GM21737 (cell line): ENCODE data around the gene PRSS21.

ENCODE experiments used
- ATAC-seq: cut with Tn5 transposase; IDR thresholded peaks from one replicate; pipeline ENCODE4 v1.9.1; 2021; ENCODE audit warnings: mild to moderate bottlenecking, moderate library complexity; ENCODE audit not compliant: unreplicated experiment

The PRSS21 gene

GRCh38 chr16:2841606-2842339 lies 24.7 kb downstream of the PRSS21 start:
- ATAC-seq: no peak

DNA sequence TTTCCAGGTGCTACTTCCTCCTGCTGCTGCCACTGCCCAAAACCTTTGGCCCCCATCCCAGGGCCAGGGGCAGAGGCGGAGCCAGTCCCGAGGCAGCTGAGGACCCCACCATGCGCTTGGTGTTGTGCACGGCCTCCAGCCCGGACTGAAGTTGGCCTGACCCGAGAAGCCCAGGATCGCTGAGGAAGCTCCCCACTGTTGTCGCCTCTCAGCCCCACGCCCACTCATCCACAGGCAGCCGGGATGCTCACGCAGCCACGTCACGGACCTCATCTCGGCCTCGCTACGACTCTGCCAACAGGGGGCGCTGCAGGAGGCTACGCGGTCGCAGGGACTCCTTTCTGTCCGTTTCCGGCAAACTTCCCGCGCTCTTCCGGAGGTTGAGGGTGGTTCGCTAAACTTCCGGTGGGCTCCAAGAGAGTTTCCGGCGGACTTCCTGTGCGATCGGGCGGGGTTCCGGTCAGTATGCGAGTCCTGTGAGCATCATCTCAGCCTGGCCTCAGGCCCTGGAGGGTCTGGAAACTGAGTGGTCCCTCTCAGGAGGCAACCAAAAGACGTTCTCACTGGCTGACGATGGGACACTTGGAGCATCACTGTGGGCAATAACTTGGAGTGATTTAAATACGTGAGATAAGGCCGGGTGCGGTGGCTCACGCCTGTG lies 25.4 kb downstream of the PRSS21 start:
- ATAC-seq: no peak

DNA sequence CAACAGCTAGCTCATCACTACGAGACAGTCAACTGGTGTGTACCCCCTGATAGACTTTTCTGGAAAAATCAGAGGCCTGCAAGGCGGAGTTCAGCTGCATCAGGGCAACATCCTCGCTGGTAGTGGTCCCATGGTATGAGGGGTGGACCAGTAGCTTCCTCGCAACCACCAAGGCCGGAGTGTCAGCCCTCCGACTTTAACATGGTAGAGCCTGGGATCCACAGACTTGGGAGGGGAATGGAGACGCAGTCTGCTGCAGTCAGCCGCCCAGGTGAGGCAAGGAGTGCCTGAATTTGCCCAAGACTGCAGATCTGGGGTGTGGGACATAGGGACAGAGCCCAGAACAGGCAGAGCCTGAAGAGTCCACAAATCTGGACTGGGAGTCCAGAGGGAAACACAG lies 26.5 kb downstream of the PRSS21 start:
- ATAC-seq: no peak

- no peak for ATAC-seq
These were observed 28.1 kb downstream of the PRSS21 start for GRCh38 chr16:2845116-2845515.

DNA sequence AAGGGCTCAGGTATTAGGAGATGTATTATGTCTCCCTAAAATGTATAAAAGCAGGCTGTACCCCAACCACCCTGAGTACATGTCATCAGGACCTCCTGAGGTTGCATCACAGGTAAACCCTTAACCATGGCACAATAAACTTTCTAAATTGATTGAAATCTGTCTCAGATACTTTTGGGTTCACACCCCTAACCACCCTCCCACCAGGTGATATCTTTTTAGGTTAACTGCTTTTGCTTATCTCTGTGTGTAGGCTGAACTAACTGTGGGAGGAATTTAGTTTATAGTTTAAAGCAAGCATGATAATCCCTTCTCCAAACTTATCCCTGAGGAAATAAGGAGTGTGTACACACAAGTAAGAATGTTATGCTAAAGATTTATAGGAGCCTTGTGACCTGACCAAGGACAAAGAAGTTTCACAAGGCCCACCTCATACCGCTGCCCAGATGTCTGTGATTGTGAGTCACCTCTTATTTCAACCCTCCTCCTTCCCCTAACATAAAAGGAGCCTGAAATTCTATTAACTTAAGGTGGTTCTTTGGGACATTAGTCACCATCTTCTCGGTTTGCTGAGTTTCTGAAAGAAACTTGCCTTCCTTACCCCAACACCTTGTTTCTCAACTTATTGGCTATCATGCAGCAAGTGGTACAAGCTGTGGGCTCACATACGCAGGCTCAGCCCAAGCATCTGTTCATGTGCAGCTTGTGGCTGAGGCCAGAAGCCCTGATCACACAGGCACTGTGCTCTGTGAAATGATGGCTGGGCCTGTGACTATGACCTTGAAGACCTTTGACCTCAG lies 29.7 kb downstream of the PRSS21 start:
- ATAC-seq: no peak

DNA sequence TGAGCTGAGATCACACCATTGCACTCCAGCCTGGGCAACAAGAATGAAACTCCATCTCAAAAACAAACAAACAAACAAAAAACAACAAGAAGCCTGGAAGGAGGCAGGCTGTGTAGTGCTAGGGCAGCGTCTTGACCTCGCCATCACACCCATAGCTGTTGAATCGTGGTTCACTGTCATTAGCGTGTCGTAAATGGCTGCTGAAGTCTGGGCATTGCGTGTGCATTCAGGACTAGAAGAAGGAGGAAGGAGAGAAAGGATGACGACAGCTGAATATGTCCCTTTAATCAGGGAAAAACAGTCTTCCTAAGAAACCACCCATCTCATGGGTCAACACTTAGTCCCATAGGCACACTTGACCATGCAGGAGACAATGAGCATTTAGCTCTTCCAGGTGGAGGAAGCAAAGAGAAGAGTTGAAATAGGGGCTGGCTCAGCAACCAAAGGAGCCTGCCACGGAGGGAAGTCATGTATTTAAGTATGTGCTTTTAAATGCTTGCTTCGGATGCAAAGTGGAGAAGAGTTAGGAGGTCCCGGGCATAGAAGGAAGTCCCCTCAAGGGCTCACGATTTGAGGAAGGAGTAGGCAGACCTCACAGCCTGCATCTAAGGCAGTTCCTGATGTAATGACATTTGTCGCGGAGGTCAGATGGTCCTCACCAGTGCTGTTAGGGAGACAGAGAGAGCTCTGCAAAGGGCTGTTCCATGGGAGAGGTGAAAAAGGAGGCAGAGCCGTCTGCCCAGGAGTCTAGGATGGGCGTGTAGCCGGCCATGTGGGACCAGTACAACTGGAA lies 32.1 kb downstream of the PRSS21 start:
- no peak for ATAC-seq

DNA sequence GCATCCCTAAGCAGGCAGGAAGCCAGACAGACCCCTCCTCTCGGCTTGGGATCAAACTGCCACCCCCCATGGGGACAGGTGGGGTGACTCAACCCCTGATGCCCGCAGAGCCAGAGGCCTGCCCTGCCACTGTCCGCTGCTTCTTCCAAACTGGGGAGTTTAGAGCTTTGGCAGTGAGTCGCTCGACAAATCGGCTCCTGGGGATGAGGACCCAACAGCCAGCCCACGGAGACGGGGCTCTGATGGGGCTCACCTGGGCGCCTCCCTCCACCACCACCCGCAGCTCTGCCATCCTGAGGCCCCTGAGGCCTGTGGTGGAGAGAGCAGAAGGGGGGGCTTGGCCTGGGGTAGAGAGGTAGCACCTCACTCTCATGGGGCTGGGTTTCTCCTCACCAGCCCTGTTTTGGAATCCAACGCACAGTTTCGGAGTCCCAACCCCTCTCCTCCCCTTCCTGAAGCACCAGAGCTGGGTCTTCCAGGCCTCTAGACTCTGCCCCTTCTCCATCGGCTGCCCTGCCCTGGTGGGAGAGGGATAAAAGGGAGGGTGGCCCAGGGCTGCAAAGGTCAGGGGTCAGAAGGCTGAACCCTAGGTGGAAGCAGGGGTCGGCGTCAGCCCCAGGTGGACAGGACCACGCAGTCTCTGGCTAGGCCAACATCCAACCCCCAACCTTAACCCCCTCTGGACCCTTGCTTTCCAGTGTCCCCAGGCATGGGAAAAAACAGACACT lies 35.1 kb downstream of the PRSS21 start:
- ATAC-seq: no peak

DNA sequence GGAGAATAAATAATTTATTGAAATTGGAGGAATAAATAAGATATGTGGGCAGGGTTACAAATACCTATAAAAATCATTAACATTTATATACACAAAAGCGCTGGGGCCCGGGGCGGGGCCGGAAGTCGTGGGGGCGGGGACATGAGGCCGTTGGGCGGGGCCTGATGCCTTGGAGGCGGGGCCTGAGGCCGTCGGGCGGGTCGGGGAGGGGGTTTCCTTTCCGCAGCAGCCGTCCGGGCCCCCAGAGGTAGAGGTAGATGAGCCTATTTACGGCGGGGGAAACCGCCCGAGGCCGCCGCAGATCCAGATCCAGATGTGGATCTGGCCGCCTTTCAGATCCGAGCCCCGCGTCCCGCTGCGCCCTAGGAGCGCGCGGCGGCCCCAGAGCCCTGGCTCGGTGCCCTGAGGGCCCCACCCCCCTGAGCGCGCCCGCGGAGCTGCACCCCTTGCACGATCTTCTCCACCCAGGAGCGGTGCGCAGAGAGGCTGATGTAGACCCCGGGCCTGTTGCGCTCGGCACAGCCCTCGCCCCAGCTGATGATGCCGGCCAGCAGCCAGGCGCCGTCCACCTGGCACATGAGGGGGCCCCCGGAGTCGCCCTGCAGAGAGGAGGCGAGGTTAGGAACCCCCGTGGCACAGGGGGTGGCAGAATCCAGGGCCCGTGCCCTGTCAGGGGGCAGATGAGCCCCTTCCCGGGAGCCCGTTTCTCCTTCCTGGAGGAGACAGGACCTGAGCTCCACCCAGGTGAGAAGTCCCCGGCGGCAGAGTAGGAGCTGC lies 35.9 kb downstream of the PRSS21 start:
- no peak for ATAC-seq

- no peak for ATAC-seq
These were observed 36.6 kb downstream of the PRSS21 start for GRCh38 chr16:2853531-2854073.

DNA sequence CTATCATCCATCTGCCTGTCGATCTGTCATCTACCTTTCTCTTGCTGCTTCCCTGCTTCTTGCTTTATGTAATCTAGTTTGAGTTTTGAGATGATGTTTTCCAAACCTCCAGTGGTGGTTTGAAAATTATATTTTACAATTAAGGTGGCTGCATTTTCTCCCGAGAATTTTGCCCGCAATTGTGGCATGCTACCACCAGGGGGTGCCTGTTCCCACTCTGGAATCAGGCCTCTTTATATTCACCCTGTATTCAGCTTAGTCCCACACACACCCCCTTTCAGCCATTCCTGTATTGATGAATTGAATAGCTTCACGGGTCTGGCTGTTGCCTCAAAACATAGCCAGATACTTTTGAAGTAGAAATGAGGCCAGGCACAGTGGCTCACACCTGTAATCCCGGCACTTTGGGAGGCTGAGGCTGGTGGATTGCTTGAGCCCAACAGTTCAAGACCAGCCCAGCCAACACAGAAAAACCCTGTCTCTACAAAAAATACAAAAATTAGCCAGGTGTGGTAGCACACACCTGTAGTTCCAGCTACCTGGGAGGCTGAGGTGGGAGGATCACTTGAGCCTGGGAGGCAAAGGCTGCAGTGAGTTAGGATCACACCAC lies 37.8 kb downstream of the PRSS21 start:
- ATAC-seq: no peak

- no peak for ATAC-seq
These were observed 38.5 kb downstream of the PRSS21 start for GRCh38 chr16:2855536-2855935.

GRCh38 chr16:2856061-2856670 lies 39.1 kb downstream of the PRSS21 start:
- no peak for ATAC-seq

DNA sequence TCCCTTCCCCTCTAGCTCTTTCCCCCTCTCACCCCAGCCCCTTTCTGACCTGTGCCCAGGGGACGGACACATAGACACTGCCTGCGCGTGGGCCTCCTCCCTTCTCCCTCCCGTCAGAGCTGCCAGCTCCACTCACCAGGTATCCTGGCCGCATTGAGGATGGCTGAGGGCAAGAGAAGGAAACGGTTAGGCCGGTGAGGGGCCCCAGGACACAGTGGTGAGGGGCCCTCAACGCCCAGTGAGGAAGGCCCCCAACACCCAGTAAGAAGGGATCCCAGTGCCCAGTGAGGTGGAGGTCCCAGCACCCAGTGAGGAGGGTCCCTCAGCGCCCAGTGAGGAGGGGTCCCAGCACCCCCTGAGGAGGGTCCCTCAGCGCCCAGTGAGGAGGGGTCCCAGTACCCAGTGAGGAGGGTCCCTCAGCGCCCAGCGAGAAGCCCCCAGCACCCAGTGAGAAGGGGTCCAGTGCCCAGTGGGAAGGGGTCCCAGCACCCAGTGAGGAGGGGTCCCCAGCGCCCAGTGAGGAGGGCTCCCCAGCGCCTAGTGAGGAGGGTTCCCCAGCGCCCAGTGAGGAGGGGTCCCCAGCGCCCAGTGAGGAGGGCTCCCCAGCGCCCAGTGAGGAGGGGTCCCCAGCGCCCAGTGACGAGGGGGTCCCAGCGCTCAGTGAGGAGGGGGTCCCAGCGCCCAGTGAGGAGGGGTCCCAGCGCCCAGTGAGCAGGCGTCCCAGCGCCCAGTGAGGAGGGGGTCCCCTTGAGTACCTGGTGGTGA lies 39.8 kb downstream of the PRSS21 start:
- ATAC-seq: no peak

DNA sequence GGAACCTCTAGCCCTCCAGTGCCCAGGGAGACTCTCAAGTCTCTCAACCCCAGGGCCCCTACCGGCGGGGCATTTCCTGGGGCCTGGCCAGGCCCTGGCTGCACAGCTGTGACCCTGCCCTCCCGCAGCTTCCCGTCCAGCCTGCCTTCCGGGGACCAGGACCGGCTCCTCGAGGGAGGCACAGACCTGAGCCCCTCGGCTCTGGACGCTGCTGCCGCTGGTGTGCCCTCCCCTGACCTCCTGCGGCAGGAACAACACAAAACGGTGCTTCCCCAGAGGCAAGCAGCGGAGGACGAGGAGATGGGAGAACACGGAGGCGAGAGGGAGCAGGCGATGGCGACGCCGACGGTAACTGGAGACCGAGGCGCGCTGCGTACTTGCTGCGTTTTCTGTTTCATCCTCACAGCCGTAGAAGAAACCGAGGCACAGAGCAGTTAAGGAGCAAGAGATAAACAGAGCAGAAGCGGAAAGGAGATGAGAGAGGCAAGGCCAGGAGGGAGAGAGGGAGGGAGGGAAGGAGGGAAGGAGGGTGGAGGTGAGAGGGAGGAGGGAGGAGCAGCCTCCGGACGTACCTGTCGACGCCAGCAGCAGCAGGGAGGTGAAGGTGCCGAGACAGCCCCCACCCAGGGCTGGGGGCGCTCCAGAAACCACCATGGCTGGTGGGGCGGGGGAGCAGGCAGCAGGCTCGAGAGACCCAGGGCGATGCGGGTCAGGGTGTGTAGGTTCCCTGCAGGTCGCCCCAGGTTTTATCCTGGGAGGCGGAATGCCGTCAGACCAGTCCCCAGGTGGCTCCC lies 40.6 kb downstream of the PRSS21 start, which contains the start of gene PRSS22:
PRSS22 (minus strand) TSS at position 720 of the 794 bp plus-strand sequence; CDS start at position 654, 66 bp downstream.
- ATAC-seq: no peak

DNA sequence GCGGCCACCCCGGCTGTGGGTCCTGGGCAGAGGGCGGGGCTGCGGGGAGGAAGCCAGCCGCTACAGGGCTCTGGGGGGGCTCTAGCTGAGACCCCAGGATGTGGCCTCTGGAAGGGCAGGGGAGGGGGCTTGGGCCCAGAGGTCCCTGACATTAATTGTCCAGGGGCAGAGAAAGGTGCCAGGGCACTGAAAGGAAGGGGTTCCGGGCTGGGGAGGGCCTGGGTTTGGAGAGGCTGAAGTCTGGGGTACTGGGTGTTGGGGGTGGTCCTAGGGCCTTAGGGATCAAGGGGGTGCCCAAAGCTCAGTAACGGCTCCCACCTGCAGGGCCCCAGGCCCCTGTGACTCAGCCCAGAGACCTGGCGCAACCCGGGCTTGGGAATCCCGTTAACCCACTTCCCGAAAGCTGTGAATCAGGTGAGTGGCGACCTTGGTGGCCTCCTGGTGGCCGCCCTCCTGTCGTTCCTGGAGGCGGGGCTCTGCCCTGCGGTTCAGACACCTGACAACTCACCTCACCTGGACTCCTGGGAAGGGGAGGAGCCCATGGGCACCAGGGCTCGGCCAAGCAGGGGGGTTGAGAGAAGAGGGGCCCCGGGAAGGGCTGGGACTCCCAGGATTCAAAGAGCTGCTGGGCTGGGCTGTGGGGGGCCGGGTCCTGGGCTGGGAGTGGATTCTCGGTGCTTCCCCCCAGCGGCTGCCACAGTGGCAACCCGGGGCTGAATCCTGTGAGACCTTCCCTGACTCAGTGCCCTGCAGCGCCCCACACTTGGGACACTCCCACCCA lies 41.4 kb downstream of the PRSS21 start:
- ATAC-seq: no peak

GRCh38 chr16:2859686-2860265 lies 42.7 kb downstream of the PRSS21 start:
- ATAC-seq: no peak
